ENCODE data around the gene ATF3. TPM values are rescaled to one million over a fixed set of nuclear protein-coding genes. Genes with fewer than 3 reads are reported as not detected.

Gene ATF3
- total and polyA plus RNA-seq, 4 donors: 1.1 to 8.8 (median 5.5) TPM

GRCh38 chr1:212649020-212649419 lies 40.5 kb downstream of the ATF3 start:
- no peaks in the 10 kb centered on the region for H3K27me3 ChIP-seq (ENCODE audit: control insufficient read depth in 4 of 4, insufficient read depth in 4 of 4, low read length in 3 of 4)
- no peak overlapping the region for H3K4me3 ChIP-seq (ENCODE audit: low read depth in 1 of 3, low read length in 3 of 3)
- H3K9ac ChIP-seq (ENCODE audit: low read depth in 1 of 2, low read length in 2 of 2): no peak overlapping the region
- no peaks in the 10 kb centered on the region for H3K36me3 ChIP-seq (ENCODE audit: control insufficient read depth in 4 of 4, insufficient read depth in 3 of 4, low read depth in 1 of 4, low read length in 3 of 4)
- DNase-seq (ENCODE audit: low spot score): no peak
- 77% methylated on average over 2 of the region's 2 CpGs for WGBS
- no peak overlapping the region for H3K27ac ChIP-seq (ENCODE audit: low read depth in 1 of 2, low read length in 2 of 2)
- TF ChIP-seq MAX (IDR thresholded peaks at IDR 0.05) (no peak), RXRA (IDR thresholded peaks at IDR 0.05) (no peak), JUND (IDR thresholded peaks at IDR 0.05) (no peak), CTCF (IDR thresholded peaks at IDR 0.05; ENCODE audit: low read depth, low read length, missing input control) (no peak), TAF1 (conservative IDR thresholded peaks at IDR 0.05) (no peak), HNF4G (IDR thresholded peaks at IDR 0.05) (no peak), REST (IDR thresholded peaks at IDR 0.05) (no peak), SP1 (IDR thresholded peaks at IDR 0.05) (no peak), RAD21 (IDR thresholded peaks at IDR 0.05) (no peak), FOXA2 (IDR thresholded peaks at IDR 0.05) (no peak), EGR1 (IDR thresholded peaks at IDR 0.05; ENCODE audit: low read depth in 2 of 2) (no peak), ATF3 (IDR thresholded peaks at IDR 0.05) (no peak), YY1 (IDR thresholded peaks at IDR 0.05) (no peak), GABPA (IDR thresholded peaks at IDR 0.05 in 1 of 2, conservative IDR thresholded peaks at IDR 0.05 in 1 of 2) (no peak)
- no peaks in the 10 kb centered on the region for H3K9me3 ChIP-seq (ENCODE audit: control insufficient read depth in 4 of 4, low read length in 3 of 4)
- no peaks in the 10 kb centered on the region for H3K4me1 ChIP-seq (ENCODE audit: control insufficient read depth in 4 of 4, insufficient read depth in 4 of 4, low read length in 3 of 4)

- H3K36me3 ChIP-seq (ENCODE audit: control insufficient read depth in 4 of 4, insufficient read depth in 3 of 4, low read depth in 1 of 4, low read length in 3 of 4): no peaks in the 10 kb centered on the region
- H3K27me3 ChIP-seq (ENCODE audit: control insufficient read depth in 4 of 4, insufficient read depth in 4 of 4, low read length in 3 of 4): no peaks in the 10 kb centered on the region
- no peak overlapping the region for H3K27ac ChIP-seq (ENCODE audit: low read depth in 1 of 2, low read length in 2 of 2)
- H3K4me3 ChIP-seq (ENCODE audit: low read depth in 1 of 3, low read length in 3 of 3): no peak overlapping the region
- H3K4me1 ChIP-seq (ENCODE audit: control insufficient read depth in 4 of 4, insufficient read depth in 4 of 4, low read length in 3 of 4): no peaks in the 10 kb centered on the region
- H3K9ac ChIP-seq (ENCODE audit: low read depth in 1 of 2, low read length in 2 of 2): no peak overlapping the region
- TF ChIP-seq MAX (IDR thresholded peaks at IDR 0.05) (no peak), GABPA (IDR thresholded peaks at IDR 0.05 in 1 of 2, conservative IDR thresholded peaks at IDR 0.05 in 1 of 2) (no peak), FOXA2 (IDR thresholded peaks at IDR 0.05) (no peak), NR2F2 (IDR thresholded peaks at IDR 0.05) (no peak), TAF1 (conservative IDR thresholded peaks at IDR 0.05) (no peak), RAD21 (IDR thresholded peaks at IDR 0.05) (no peak), HNF4G (IDR thresholded peaks at IDR 0.05) (no peak), SP1 (IDR thresholded peaks at IDR 0.05) (no peak), REST (IDR thresholded peaks at IDR 0.05) (no peak), EGR1 (IDR thresholded peaks at IDR 0.05; ENCODE audit: low read depth in 2 of 2) (no peak), CTCF (IDR thresholded peaks at IDR 0.05; ENCODE audit: low read depth, low read length, missing input control) (no peak), ATF3 (IDR thresholded peaks at IDR 0.05) (no peak), YY1 (IDR thresholded peaks at IDR 0.05) (no peak), HNF4A (conservative IDR thresholded peaks at IDR 0.05) (no peak), RXRA (IDR thresholded peaks at IDR 0.05) (no peak), JUND (IDR thresholded peaks at IDR 0.05) (no peak), FOXA1 (IDR thresholded peaks at IDR 0.05) (no peak)
- no peaks in the 10 kb centered on the region for H3K9me3 ChIP-seq (ENCODE audit: control insufficient read depth in 4 of 4, low read length in 3 of 4)
- DNase-seq (ENCODE audit: low spot score): no peak
- WGBS: 62% methylated on average over 3 of the region's 3 CpGs
Observed at GRCh38 chr1:212650228-212650627, 41.7 kb downstream of the ATF3 start.
